DMS153 treated with DMSO at 0.1 percent for 48 hours (cell line): ENCODE measurements around the gene RAPGEF6.
A peak's percentile ranks its signal among the peaks of the same experiment; 100 is the strongest.
"Not testable (repeated sequence)": the region's sequence is repeated elsewhere in the genome, so short reads cannot be mapped to it uniquely, and the experiment has no call there.

Source experiments
- DNase-seq: peaks from one replicate; lab custom pipeline; 2025; ENCODE audit not compliant: unreplicated experiment; lab: John Stamatoyannopoulos, UW

The RAPGEF6 gene, protein sequence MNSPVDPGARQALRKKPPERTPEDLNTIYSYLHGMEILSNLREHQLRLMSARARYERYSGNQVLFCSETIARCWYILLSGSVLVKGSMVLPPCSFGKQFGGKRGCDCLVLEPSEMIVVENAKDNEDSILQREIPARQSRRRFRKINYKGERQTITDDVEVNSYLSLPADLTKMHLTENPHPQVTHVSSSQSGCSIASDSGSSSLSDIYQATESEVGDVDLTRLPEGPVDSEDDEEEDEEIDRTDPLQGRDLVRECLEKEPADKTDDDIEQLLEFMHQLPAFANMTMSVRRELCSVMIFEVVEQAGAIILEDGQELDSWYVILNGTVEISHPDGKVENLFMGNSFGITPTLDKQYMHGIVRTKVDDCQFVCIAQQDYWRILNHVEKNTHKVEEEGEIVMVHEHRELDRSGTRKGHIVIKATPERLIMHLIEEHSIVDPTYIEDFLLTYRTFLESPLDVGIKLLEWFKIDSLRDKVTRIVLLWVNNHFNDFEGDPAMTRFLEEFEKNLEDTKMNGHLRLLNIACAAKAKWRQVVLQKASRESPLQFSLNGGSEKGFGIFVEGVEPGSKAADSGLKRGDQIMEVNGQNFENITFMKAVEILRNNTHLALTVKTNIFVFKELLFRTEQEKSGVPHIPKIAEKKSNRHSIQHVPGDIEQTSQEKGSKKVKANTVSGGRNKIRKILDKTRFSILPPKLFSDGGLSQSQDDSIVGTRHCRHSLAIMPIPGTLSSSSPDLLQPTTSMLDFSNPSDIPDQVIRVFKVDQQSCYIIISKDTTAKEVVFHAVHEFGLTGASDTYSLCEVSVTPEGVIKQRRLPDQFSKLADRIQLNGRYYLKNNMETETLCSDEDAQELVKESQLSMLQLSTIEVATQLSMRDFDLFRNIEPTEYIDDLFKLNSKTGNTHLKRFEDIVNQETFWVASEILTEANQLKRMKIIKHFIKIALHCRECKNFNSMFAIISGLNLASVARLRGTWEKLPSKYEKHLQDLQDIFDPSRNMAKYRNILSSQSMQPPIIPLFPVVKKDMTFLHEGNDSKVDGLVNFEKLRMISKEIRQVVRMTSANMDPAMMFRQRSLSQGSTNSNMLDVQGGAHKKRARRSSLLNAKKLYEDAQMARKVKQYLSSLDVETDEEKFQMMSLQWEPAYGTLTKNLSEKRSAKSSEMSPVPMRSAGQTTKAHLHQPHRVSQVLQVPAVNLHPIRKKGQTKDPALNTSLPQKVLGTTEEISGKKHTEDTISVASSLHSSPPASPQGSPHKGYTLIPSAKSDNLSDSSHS (N-terminal part only)

DNA sequence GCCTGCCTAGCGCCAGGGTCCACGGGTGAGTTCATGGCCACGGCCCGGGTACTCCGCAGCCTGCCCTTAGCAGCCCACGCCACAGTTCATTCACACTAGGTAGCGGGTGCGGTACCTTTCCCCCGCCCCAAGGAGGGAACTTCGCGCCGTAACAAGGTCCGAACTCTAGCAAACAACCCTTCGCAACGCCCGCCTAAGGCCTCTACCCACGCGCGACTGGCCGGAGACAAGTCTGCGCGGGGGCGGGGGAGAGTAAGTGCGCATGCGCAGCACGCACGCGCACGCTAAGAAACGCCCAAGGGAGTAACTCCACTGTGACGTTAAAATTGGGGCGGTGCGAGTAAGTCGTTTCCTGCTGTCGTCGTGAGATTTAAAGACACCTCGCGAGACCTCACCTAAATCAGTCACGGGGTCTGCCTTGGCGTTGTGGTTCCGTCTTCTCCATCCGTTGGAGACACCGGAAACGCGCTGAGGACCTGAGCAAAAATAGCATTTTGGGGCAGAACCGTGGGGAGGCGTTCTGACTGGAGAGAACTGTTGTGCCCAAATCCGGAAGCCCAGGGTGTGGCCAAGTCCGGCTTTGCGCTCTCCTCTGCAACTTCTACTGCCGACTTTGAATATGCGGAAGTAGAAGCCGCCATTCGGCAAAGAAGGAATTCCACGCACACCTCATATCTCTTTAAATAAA is at the start of gene RAPGEF6:
Gene RAPGEF6, minus strand, starts transcription at position 234 of the 688 bp plus-strand sequence. Its CDS starts 199 bp downstream, at position 35.
- DNase-seq, result peak; percentile 85

GRCh38 chr5:131684595-131684994 is 49.6 kb upstream of the RAPGEF6 start:
- no peak for DNase-seq

- no peak for DNase-seq
These were observed 49.0 kb upstream of the RAPGEF6 start for GRCh38 chr5:131684051-131684450.

DNA sequence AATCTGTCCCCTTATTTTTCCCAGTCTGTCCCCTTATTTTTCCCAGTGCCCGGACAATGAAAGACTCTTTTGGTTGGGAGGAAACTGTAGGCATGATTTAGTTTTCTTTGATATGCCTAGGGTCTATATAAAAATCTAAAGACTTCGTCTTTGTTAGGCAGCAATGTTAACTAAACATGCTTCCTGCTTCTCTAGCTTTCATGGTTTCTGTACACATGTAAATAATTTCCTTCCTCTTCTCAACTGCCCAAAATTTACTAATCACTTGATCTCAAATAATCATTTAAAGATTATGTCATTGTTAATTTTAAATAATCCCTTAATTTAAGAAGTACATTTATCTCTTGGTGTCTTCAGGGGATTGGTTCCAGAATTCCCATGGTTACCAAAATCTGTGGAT is 47.8 kb upstream of the RAPGEF6 start:
- DNase-seq, result no peak

GRCh38 chr5:131682175-131682574 is 47.1 kb upstream of the RAPGEF6 start:
- no peak for DNase-seq

GRCh38 chr5:131679911-131680310 is 44.9 kb upstream of the RAPGEF6 start:
- no peak for DNase-seq

DNA sequence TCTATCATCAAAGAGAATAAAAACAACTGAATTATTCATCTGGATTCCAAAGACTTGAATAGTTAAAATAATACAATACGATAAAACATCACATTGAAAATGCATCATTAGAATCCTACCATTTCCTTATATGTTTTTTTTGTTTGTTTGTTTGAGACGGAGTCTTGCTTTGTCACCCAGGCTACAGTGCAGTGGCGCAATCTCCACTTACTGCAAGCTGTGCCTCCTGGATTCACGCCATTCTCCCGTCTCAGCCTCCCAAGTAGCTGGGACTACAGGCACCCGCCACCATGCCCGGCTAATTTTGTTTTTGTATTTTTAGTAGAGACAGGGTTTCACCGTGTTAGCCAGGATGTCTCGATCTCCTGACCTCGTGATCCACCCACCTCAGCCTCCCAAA is 43.2 kb upstream of the RAPGEF6 start:
- not testable (repeated sequence) for DNase-seq

- no peak for DNase-seq
These were observed 42.1 kb upstream of the RAPGEF6 start for GRCh38 chr5:131677115-131677514.

- no peak for DNase-seq
These were observed 37.7 kb upstream of the RAPGEF6 start for GRCh38 chr5:131672776-131673175.

GRCh38 chr5:131671994-131672655 is 37.1 kb upstream of the RAPGEF6 start:
- no peak for DNase-seq

DNA sequence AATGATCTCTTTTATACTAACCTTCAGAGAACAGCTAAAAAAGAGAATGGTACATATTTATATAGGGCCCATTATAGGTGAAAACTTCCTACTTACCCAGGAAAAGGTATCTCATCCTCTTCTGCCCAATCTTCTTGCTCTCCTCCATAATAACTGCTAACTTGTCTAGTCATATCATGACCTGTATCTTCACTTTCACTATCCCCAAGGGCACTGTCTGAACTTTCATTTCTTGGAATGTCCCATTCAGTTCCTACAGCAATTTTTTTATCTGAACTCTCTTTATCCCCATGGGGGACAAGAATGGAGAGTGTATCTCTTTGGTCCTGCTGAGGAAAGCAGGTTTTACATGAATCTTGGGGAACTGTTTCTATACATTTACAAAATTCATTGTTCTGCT is 36.4 kb upstream of the RAPGEF6 start:
- no peak for DNase-seq

GRCh38 chr5:131664929-131665328 is 29.9 kb upstream of the RAPGEF6 start:
- no peak for DNase-seq

- DNase-seq, result no peak
These were observed 26.9 kb upstream of the RAPGEF6 start for GRCh38 chr5:131661933-131662332.

DNA sequence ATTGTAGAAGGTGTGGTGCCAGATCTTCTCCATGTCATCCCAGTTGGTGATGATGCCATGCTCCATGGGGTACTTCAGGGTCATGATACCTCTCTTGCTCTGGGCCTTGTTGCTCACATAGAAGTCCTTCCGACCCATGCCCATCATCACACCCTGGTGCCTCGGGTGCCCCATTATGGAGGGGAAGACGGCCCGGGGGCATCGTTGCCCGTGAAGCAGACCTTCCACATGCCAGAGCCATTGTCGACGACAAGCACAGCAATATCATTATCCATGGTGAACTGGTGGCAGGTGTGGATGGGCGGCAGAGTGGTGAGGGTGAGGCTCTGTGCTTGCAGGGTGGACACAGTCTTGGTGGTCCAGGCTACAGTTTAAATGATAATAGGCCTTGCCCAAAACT is 24.8 kb upstream of the RAPGEF6 start:
- DNase-seq, result no peak

DNA sequence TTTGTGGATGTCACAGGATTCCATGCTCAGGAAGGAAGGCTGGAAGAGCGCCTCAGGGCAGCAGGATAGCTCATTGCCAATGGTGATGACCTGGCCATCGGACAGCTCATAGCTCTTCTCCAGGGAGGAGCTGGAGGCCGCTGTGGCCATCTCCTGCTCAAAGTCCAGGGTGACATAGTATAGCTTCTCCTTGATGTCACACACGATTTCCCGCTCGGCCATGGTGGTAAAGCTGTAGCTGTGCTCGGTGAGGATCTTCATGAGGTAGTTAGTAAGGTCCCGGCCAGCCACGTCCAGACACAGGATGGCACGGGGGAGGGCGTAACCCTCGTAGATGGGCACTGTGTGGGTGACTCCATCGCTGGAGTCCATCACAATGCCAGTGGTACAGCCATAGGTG is 24.3 kb upstream of the RAPGEF6 start:
- no peak for DNase-seq

- DNase-seq, result no peak
These were observed 19.7 kb upstream of the RAPGEF6 start for GRCh38 chr5:131654776-131655175.

DNA sequence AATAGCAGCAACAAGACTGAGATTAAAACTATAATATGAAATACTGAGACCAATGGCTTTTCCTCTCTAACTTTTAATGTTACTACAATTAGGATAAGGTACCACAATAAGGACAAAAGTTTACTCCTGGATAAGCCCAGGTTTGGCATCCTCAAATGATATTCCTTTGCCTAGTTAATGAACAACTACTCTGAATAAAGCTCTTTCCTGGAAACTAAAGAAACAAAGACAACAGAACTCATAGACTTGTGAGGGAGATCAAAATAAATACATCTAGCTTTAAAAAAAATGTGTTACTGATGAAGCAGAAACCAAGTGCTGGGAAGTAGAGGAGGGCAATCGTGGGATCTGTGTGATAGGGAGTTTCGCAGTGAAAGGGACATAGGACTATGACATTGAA is 19.3 kb upstream of the RAPGEF6 start:
- no peak for DNase-seq

- DNase-seq, result no peak
These were observed 14.1 kb upstream of the RAPGEF6 start for GRCh38 chr5:131649161-131649560.

- DNase-seq, result no peak
These were observed 12.2 kb upstream of the RAPGEF6 start for GRCh38 chr5:131647048-131647769.
